SKM-1 (cell line): ENCODE data around the gene PRICKLE4.
"Not testable (repeated sequence)": the region's sequence is repeated elsewhere in the genome, so short reads cannot be mapped to it uniquely, and the experiment has no call there.

Experiments
- DNase-seq: peaks from one replicate; lab custom pipeline; 2025; ENCODE audit not compliant: unreplicated experiment; lab: John Stamatoyannopoulos, UW

PRICKLE4 gene

DNA sequence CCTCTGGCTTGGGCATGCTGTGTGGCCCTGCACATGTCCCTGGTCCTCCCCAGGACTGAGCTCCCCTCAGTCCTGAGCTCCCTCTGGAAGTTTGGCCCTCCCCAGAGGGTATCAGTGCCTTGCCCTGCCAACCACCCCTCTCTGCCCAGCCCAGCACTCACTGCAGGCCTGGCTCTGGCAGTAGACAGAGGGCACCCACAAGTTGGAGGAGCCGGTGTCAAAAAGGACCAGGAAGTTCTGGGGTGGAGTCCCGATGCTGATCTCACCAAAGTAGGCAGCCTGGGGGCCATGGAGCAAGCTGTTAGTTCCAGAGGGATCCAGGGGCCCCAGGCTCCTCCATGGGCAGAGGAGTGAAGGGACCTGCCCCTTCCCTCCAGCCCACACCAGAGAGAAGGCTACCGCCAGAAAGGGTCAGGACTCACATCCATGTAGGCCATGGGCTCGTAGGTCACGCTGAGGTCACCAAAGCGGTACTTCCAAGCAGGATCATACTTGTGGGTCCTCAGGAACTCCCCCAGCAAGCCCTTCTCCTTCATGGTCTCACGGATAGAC is 36.3 kb upstream of the PRICKLE4 start:
- no peak for DNase-seq

DNA sequence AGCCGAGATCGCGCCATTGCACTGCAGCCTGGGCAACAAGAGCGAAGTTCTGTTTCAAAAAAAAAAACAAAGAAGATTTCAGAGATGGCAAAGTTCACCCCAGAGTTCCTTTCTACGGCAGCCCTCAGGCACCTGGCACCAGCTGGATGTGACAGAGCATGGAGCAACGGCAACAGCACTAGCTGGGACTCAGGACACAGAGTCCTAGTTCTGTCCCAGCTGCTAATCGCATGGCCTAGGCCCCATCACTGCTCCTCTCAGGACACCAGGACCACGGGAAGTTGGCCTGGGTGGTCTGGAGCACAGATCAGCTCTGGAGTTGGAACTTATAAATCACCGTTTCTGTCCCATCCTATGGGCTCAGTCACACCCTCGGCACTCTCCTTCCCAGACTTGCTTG is 34.5 kb upstream of the PRICKLE4 start:
- no peak for DNase-seq

DNA sequence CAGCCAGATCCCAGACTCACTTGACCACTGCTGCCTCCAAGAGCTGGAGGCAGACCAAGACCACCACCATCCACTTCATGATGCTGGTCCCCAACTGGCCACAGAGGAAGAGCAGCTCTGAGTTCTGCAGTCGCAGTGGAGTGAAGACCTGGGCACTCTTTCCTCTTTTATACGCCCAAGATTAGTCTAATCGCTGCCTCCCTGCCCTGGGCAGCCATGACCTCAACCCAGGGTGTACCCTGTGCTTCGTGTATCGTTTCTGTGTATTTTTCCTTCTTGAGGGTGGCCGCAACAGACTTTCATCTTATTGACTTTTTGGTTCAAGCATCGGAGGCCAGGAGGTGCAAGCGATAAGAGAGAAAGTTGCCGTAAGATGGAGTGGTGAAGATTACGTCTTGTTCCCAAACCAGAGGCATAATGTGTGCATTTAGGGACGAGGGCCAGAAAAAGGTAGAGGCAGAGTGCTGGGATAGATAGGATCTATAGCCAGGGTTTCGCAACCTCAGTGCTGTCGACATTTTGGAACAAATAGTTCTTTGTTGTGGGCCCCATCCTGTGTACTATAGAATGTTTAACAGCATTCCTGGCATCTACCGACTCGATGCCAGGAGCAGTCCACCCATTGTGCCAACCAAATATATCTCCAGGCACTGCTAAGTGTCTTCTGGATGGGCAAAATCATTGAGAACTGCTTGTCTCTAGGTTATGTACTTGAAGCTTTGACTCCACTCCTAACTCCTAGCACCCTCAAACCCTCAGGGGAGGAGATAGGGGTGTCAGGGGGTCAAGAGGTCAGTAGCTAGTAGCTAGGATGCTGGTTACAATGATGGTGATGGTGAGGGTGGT is 33.1 kb upstream of the PRICKLE4 start, which contains the start of gene PGC:
Gene PGC, minus strand, starts transcription at position 142 of the 846 bp plus-strand sequence. Its CDS starts 63 bp downstream, at position 79.
- no peak for DNase-seq

DNA sequence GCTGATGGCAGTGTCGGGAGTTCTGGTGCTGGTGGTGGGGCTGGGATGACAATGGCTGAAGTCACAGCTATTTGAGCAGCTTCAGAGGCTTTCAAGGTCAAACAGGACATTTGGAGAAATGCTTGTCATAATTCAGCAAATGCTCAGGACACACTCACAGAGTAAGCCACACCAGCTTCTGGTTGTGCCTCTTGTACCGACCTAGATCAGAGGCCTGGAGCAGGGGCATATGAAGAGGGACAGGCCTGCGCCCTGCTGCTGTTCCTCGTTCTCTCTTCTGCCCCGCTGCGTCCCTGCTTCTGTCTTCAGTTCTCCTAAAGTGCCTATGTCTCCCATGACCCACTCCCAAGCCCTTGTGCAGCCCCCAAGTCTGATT is 32.5 kb upstream of the PRICKLE4 start:
- DNase-seq = no peak

DNA sequence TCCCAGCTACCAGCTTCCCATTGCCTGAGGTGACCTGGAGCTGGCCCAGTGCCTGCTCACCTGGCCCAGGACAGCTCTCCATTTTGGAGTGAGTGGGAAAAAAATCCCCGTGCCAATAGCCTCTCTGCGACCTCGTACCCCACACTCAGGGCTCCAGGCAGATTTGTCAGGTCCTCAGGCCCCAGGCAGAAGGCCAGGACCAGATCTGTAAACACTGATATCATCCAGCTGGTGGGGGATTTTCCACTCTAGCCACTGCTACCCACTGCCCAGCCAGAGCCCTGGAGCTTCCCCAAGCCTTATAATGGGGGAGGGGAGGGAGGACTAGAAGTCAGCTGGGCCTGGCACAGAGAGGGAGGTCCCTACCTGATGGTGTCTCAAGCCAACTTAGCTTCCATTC is 32.0 kb upstream of the PRICKLE4 start:
- DNase-seq = no peak

DNA sequence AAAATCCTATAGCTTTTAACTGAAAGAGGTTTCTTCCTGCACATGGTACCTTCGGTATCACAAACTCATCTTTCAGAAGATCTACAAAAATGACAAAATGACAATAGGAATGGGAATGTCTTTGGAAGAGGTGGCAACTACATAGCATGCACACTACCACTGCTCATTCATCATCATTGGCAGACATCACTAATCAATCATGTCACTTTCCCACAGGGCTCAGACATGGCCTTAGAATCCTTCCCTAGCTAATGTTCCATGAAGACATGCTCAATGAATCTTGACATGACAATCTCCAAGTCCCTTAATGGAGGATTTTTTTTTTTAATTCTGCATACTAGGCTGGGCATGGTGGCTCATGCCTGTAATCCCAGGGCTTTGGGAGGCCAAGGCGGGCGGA is 30.2 kb upstream of the PRICKLE4 start:
- no peak for DNase-seq

DNA sequence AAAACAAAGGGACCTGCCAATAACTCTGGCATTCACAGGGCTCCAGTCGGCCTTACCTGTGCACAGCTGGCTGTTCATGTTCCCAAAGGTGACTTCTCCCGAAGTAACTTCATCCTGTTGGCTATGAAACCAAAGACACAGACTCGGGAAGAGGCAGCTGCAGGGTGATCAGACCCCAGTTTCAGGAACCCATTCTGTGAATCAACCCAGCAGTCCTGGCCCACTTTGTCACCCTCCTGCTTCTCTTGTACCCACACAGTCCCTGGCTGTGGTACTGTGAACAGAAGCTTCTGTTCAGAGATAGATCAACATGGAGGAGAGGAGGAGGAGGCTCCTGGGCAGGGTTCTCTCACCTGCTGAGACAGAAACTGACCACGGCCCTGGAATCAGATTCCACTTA is 24.7 kb upstream of the PRICKLE4 start:
- DNase-seq = no peak

DNA sequence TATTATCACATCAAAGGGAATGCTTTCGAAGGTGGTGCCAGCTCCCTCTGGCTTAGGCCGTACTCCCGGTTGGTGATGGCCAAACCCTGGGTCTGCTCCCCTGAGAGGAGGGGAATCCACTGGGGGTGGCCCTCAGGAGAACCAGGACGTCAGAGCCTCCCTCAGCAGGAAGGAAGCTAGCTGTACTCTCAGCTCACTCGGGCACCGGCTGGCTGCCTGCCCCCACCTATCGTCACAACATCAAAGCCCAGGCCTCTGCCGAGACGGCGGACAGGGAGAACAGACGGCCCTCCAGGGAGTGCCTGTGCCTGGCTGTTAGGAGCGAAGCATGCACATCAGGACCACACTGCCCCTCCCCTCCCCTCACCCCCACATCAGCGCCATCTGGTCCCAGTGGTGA is 24.2 kb upstream of the PRICKLE4 start:
- no peak for DNase-seq

DNA sequence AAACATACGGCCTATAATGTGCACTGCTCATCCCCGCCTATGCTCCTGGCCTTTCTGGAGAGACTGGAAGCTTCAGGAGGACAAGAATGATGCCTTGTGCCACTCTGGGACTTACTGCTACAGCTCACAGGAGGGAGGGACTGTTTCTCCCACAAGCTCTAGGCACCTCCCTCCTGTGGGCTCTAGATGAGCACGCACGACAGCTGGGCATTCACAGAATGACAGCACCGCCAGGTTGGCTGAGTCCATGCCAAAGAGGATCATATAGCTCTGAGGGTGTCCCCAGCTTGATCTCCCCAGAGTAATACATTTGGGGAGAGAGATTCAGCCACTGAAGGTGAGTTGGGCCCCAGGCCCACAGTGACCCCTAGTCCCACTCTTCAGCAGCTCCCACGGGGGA is 23.3 kb upstream of the PRICKLE4 start:
- no peak for DNase-seq

DNA sequence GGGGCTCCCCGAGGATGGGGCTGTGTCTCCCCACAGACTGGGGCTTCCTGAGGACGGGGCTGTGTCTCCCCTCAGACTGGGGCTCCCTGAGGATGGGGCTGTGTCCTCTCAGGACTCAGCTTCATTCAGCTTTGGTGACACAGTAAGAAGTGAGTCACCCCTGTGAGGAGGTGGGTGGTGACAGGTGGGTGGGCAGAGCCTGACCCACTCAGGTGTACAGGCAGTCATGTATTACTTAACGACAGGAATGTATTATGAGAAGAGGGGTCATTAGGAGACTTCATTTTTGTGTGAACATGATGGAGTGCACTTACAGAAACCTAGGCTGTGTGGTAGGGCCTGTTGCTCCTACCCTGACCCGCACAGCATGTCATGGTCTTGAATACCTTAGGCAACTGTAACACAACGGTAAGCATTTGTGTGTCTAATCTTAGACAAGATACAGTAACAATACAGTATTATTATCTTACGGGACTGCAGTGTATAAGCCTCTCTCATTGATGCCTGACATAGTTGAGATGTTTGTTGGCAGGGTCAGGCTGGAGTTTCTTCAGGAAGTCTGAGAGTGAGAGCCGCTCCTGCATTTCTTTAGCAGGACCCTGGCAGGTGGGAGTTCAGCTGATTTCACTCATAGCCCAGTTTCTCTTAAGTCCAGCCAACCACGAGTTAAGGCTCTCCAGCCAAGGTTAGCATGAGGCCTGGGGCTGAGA is 22.5 kb upstream of the PRICKLE4 start:
- no peak for DNase-seq

DNA sequence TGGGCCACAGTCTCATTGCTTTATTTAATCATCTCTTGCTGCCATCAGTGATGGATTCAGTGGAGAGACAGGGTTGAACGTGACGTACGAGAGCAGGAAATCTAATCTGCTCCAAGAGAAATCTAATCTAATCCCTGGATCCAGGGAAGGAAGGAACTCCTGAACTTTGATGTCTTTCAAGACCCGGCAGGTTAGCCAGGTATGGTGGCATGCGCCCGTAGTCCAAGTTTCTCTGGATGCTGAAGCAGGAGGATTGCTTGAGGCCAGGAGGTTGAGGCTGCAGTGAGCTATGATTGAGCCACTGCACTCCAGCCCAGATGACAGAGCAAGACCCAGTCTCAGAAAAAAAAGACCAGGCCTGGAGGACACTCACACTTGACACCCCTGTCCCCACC is 21.9 kb upstream of the PRICKLE4 start:
- DNase-seq = no peak

DNA sequence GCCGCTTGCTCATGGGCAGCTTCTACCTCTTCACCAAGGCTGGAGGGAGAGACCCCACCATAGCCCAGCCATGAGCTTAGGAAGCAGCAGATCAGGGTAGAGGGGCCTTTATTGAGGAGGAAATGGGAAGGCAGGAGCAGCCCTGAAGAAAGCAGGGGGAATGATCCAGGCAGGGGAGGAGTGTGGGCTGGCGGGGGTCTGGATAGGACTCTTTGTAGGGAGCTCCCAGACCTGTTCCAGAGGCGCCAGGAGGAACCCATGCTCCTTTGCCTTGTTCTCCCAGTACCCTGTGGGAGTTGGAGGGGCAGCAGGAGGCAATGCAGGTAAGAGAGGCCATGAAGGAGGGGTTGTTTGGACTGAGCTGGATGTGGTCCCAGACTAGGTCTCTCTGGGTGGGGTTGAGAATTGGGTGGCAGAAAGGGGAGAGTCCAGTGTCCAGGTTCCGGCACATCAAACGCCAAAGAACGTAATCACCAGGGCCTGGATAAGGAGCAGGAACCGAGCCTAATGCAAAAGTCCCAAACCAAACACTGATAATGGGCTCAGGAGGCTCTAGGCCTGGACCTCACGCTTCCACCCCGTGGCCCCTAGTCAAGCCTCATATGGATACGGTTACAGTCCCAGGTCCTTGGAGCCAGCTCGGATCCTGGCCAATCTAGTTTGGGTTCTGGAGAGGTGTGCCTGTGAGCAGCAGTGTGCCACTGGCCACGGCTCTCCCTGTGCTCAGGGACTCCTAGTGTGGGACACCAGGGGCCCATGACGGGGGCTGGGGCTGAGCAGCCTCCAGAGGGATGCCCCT is 21.3 kb upstream of the PRICKLE4 start:
- no peak for DNase-seq

DNA sequence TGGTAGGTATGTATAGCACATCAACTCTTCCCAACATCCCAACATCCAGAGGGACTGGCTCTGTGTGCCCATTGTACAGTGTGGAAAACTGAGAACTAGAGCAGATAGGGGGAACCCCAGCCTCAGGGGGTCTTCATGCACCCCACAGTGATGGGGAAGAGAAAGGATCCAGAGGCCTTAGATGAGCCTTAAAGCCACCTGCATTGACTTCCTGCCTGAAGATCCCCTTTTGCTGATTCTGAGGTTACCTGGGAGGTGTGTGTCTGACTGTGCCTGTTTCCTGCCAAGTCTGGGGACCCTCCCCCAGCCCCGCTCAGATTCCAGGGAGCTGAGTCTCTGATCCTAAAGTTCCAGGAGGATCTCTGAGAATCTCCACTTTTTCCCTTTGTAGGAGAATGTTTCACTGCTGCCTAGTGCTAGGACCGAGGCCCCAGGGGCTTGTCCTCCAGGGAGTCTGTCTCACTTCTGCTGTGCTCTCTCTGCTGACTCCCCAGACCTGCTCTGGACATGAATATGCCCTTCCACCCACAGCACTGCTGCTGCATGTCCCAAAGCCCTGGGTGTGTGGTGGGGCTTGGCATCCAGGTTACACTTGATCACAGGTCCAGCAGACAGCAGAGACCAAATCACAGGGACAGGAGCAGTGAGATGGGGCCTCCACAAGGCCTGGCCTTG is 20.5 kb upstream of the PRICKLE4 start:
- no peak for DNase-seq

DNA sequence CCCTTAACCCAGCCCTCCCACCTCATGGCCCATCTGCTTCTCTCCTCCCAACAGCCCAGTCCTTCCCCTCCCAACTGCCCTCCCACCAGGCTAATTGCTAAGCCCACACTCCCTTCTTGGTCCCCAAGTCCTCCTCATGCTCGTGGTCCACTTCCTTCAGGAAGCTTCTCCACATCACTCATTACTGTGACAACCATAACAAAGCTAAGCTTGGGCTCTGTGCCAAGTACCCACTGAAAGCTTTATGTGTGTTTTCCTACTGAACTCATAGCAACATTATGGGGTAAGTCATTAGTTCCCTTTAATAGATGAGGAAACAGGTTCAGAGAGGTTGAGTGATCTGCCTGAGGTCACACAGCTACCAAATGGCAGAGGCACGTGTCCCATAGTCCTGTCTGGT is 17.1 kb upstream of the PRICKLE4 start:
- no peak for DNase-seq

DNA sequence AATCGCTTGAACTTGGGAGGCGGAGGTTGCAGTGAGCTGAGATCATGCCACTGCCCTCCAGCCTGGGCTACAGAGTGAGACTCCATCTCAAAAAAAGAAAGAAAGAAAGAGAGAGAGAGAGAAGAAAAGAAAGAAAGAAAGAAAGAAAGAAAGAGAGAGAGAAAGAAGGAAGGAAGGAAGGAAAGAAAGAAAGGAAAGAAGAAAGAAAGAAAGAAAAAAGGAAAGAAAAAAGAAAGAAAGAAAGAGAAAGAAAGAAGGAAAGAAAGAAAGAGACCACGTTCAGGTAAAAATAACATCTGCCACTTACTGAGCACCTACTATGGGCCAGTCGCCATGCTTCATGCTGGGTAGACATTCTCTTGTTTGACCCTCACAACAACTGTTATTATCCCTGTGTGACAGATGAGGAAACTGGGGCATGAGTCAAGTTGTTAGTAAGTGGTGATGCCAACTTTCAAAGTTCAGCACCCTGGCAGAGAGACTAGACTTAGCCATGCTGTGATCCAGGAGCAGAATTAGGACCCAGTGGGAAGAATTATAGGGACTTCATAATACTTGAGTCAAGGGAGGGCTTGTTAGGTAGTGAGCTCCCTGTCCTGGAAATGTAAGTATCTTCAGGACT is 14.4 kb upstream of the PRICKLE4 start:
- DNase-seq = not testable (repeated sequence)

DNA sequence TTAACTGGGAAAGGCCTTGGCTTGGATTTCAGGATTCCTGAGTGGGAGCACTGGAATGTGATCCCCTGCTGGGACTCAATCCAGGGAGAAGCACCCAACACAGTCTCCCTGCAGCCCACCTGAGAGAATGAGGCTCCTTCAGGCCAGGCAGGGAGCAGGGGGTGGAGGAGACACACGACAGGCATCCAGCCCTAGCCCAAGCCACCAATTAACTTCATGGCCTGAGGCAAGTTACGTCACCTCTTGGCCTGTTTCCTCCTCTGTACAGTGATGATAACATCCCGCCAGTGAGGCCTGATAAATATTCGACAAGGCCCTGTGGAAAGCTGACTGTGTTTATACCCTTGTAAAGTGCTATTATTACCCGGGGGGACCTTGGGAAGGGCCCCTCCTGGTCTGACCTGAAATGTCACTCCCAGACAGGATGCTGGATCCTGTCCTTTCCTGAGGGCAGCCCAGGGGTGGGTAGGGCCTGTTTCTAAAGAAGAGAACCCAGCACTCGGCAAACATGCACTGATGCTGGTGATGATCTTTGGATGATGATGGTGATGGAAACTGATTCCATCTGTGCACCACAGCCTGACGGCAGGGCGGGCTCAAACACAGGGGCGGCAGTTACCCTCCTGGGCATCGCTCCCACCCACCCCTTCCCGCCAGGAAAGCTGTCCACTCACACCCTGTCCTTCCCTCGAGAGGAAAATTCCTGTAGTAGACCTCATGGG is 13.3 kb upstream of the PRICKLE4 start:
- no peak for DNase-seq

DNA sequence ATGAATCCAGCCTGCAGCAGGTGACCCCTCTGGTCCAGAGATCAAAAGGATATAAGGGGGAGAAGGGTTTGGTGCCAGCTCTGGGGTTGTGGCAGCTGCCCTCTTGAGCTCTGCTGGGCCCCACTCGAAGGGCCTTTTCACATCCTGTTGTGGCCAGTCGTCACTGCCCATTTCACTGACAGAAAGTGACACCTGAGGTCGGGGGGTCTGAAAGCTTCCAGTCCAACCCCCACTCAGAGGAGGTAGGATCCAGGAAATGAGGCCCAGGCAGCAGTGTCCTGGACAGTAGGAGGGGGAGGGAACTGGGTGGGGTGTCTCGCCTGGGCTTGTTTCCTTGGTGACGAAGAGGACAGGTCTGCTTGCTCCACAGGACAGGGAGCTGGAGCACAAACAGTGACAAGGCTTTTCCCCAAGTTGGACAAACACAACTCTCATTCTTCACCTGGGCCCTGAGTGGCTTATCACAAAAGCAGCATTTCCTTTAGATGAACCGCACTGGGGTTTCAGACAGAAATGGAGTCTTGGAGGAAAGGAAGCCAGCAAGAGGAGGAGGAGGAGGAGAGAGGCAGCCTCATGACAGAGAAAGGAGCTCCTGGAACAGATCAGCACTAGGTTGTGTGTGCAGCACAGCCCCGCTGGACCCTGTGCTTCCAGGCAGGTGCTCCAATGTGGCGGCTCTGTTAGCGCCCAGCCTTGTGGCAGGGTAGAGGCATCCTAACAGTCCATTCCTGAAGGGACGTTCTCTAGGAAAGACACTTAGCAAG is 11.9 kb upstream of the PRICKLE4 start:
- DNase-seq = no peak

DNA sequence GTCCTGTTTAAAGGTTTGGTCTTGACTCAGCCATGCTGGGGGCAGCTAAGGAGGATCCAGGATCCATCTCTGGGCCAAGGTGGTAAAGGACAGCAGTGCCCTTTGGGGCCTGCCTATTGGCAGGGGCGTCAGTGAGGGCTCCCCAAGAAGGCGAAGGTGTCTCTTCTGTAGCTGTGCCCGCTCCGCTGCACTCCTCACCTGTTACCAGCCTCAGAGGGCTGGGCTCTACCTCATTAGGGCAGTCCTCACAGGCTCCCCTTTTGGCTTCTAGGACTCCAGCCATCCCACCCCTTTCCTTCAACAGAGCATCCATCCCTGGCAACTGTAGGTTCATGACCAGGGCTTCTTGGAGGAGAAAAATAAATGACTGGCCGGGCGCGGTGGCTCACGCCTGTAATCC is 11.2 kb upstream of the PRICKLE4 start:
- DNase-seq = no peak
